ENCODE measurements around the gene PKD2L1. TPM values are rescaled to one million over a fixed set of nuclear protein-coding genes. Genes with fewer than 3 reads are reported as not detected.

Gene PKD2L1
- total and polyA plus RNA-seq, 9 of the 15 experiments (the other 6 are each of a cell fraction or from before 2014, with no cell fraction given), result not detected

DNA sequence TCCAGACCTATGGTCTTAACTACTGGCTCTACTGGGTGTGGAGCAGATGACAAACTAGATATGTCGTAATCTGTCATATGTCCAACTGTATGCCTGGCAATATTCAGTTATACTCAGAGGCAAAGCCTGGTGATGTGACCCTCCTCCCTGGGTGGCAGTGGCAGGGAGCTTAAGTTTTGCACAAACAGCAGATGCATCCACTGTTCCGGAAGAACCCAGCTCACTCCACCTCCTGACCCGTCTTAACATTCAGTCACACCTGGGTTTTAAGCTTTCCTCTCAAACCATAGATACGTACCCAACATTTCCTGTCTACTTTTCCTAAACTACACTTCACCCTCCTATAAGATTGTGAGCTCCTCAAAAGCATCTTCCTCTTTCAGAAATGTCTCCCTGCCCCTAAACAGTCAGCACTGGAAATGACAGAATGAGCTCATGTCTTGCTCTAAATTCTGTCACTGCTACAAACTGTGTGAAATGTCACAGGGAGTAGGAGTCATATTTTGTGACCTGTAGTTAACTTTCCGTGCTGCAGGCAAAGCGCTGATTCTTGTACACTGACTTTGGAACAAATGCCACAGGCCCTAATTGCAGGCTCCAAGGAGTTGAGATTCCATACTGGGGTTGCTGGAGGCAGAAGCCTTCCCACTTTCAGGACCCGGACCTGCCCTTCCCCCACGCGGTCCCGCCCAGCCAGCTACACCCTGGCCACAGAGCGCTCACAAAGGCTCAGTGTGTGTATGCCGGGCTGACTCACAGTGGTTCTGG lies 40.9 kb upstream of the PKD2L1 start (continued):
- TF ChIP-seq DMBX1 (CRISPR knock-in tag; IDR thresholded peaks at IDR 0.05; ENCODE audit: borderline replicate concordance) (no peak), BACH1 (tag; IDR thresholded peaks at IDR 0.05) (peak; percentile 31; the same call in 1 of the 2 replicates), CBFA2T3 (IDR thresholded peaks at IDR 0.05) (peak; percentile 52), PML (IDR thresholded peaks at IDR 0.05; ENCODE audit: low read length) (0 out of 2 replicates have a peak, but pooled peaks have one; percentile 25), MYC (IDR thresholded peaks at IDR 0.05; ENCODE audit: low read depth, low read length) (peak; percentile 44), MYC (CRISPR knock-in tag; IDR thresholded peaks at IDR 0.05; ENCODE audit: borderline replicate concordance, low read depth) (no peak), ZNF592 (IDR thresholded peaks at IDR 0.05) (peak; percentile 82), POLR2AphosphoS5 (IDR thresholded peaks at IDR 0.05; ENCODE audit: control insufficient read depth, insufficient read depth, low read depth, low read length) (peak; percentile 69; the same call in 1 of the 2 replicates), HMGN3 (IDR thresholded peaks at IDR 0.05; ENCODE audit: borderline replicate concordance, extremely low read depth, insufficient read length, low read depth, low read length) (no peak), JUND (IDR thresholded peaks at IDR 0.05; ENCODE audit: borderline replicate concordance, low read depth, low read length) (no peak), JUND (tag; IDR thresholded peaks at IDR 0.05; ENCODE audit: borderline replicate concordance, low read depth, low read length) (peak; percentile 67; the same call in 2 of the 3 replicates), GATAD2B (IDR thresholded peaks at IDR 0.05; ENCODE audit: borderline replicate concordance) (peak; percentile 42; the same call in 1 of the 2 replicates), ZNF551 (CRISPR knock-in tag; IDR thresholded peaks at IDR 0.05) (no peak), MLLT1 (IDR thresholded peaks at IDR 0.05) (peak; percentile 55; a peak in 1 of 4 replicates), HMG20A (CRISPR knock-in tag; conservative IDR thresholded peaks at IDR 0.05) (no peak), NCOR1 (IDR thresholded peaks at IDR 0.05) (peak; percentile 41; the same call in 1 of the 2 replicates)
- TF ChIP-seq, protein P1, sequence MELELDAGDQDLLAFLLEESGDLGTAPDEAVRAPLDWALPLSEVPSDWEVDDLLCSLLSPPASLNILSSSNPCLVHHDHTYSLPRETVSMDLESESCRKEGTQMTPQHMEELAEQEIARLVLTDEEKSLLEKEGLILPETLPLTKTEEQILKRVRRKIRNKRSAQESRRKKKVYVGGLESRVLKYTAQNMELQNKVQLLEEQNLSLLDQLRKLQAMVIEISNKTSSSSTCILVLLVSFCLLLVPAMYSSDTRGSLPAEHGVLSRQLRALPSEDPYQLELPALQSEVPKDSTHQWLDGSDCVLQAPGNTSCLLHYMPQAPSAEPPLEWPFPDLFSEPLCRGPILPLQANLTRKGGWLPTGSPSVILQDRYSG (tag; conservative IDR thresholded peaks at IDR 0.05; ENCODE audit: low read depth), result no peak
- TF ChIP-seq, protein P2, sequence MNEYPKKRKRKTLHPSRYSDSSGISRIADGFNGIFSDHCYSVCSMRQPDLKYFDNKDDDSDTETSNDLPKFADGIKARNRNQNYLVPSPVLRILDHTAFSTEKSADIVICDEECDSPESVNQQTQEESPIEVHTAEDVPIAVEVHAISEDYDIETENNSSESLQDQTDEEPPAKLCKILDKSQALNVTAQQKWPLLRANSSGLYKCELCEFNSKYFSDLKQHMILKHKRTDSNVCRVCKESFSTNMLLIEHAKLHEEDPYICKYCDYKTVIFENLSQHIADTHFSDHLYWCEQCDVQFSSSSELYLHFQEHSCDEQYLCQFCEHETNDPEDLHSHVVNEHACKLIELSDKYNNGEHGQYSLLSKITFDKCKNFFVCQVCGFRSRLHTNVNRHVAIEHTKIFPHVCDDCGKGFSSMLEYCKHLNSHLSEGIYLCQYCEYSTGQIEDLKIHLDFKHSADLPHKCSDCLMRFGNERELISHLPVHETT (CRISPR knock-in tag; conservative IDR thresholded peaks at IDR 0.05 in 1 of 2, IDR thresholded peaks at IDR 0.05 in 1 of 2), result peak in 1 of 2 experiments; percentile 43; a peak in 1 of 4 replicates
